ENCODE data around the gene DGCR2.
"Not testable (repeated sequence)": the region's sequence is repeated elsewhere in the genome, so short reads cannot be mapped to it uniquely, and the experiment has no call there.

The DGCR2 gene

GRCh38 chr22:19059481-19060278 is 62.5 kb downstream of the DGCR2 start:
- H3K36me3 ChIP-seq (ENCODE audit: insufficient read depth, low read length) = peaks cover 73% of the 10 kb centered on the region
- H3K27me3 ChIP-seq (ENCODE audit: insufficient read depth, low read length) = no peaks in the 10 kb centered on the region
- H2AFZ ChIP-seq (ENCODE audit: low read depth, low read length) = no peak overlapping the region
- H3K4me1 ChIP-seq (ENCODE audit: insufficient read depth, low read length) = peaks cover 5% of the 10 kb centered on the region
- H3K9me3 ChIP-seq (ENCODE audit: low read length) = no peaks in the 10 kb centered on the region
- H3K4me3 ChIP-seq (ENCODE audit: low read length) = no peak overlapping the region

GRCh38 chr22:19058713-19059451 is 63.3 kb downstream of the DGCR2 start:
- Histone ChIP-seq H3K4me1 (ENCODE audit: insufficient read depth, low read length) (peaks cover 5% of the 10 kb centered on the region), H3K9me3 (ENCODE audit: low read length) (no peaks in the 10 kb centered on the region), H2AFZ (ENCODE audit: low read depth, low read length) (no peak overlapping the region), H3K4me3 (ENCODE audit: low read length) (no peak overlapping the region), H3K36me3 (ENCODE audit: insufficient read depth, low read length) (peaks cover 69% of the 10 kb centered on the region), H3K27me3 (ENCODE audit: insufficient read depth, low read length) (no peaks in the 10 kb centered on the region)

GRCh38 chr22:19057999-19058491 is 64.2 kb downstream of the DGCR2 start:
- Histone ChIP-seq H3K9me3 (ENCODE audit: low read length) (no peaks in the 10 kb centered on the region), H2AFZ (ENCODE audit: low read depth, low read length) (no peak overlapping the region), H3K4me3 (ENCODE audit: low read length) (no peak overlapping the region), H3K27me3 (ENCODE audit: insufficient read depth, low read length) (no peaks in the 10 kb centered on the region), H3K4me1 (ENCODE audit: insufficient read depth, low read length) (peaks cover 5% of the 10 kb centered on the region), H3K36me3 (ENCODE audit: insufficient read depth, low read length) (peaks cover 74% of the 10 kb centered on the region)

GRCh38 chr22:19057539-19057938 is 64.7 kb downstream of the DGCR2 start:
- Histone ChIP-seq H3K4me1 (ENCODE audit: insufficient read depth, low read length) (peaks cover 3% of the 10 kb centered on the region), H3K4me3 (ENCODE audit: low read length) (no peak overlapping the region), H3K36me3 (ENCODE audit: insufficient read depth, low read length) (peaks cover 72% of the 10 kb centered on the region), H2AFZ (ENCODE audit: low read depth, low read length) (no peak overlapping the region), H3K27me3 (ENCODE audit: insufficient read depth, low read length) (no peaks in the 10 kb centered on the region), H3K9me3 (ENCODE audit: low read length) (no peaks in the 10 kb centered on the region)

GRCh38 chr22:19056951-19057401 is 65.2 kb downstream of the DGCR2 start:
- Histone ChIP-seq H3K4me3 (ENCODE audit: low read length) (no peak overlapping the region), H3K27me3 (ENCODE audit: insufficient read depth, low read length) (no peaks in the 10 kb centered on the region), H3K4me1 (ENCODE audit: insufficient read depth, low read length) (no peaks in the 10 kb centered on the region), H3K9me3 (ENCODE audit: low read length) (no peaks in the 10 kb centered on the region), H3K36me3 (ENCODE audit: insufficient read depth, low read length) (peaks cover 66% of the 10 kb centered on the region), H2AFZ (ENCODE audit: low read depth, low read length) (no peak overlapping the region)

GRCh38 chr22:19055801-19056200 is 66.4 kb downstream of the DGCR2 start:
- peaks cover 67% of the 10 kb centered on the region for H3K36me3 ChIP-seq (ENCODE audit: insufficient read depth, low read length)
- no peak overlapping the region for H2AFZ ChIP-seq (ENCODE audit: low read depth, low read length)
- no peaks in the 10 kb centered on the region for H3K27me3 ChIP-seq (ENCODE audit: insufficient read depth, low read length)
- H3K9me3 ChIP-seq (ENCODE audit: low read length) = no peaks in the 10 kb centered on the region
- H3K4me3 ChIP-seq (ENCODE audit: low read length) = no peak overlapping the region
- no peaks in the 10 kb centered on the region for H3K4me1 ChIP-seq (ENCODE audit: insufficient read depth, low read length)

GRCh38 chr22:19052941-19053541 is 69.2 kb downstream of the DGCR2 start:
- Histone ChIP-seq H3K9me3 (ENCODE audit: low read length) (no peaks in the 10 kb centered on the region), H3K36me3 (ENCODE audit: insufficient read depth, low read length) (peaks cover 60% of the 10 kb centered on the region), H3K4me1 (ENCODE audit: insufficient read depth, low read length) (no peaks in the 10 kb centered on the region), H2AFZ (ENCODE audit: low read depth, low read length) (no peak overlapping the region), H3K27me3 (ENCODE audit: insufficient read depth, low read length) (no peaks in the 10 kb centered on the region), H3K4me3 (ENCODE audit: low read length) (no peak overlapping the region)

- Histone ChIP-seq H3K4me1 (ENCODE audit: insufficient read depth, low read length) (no peaks in the 10 kb centered on the region), H2AFZ (ENCODE audit: low read depth, low read length) (no peak overlapping the region), H3K27me3 (ENCODE audit: insufficient read depth, low read length) (no peaks in the 10 kb centered on the region), H3K9me3 (ENCODE audit: low read length) (no peaks in the 10 kb centered on the region), H3K36me3 (ENCODE audit: insufficient read depth, low read length) (peaks cover 62% of the 10 kb centered on the region), H3K4me3 (ENCODE audit: low read length) (no peak overlapping the region)
Measured at GRCh38 chr22:19051381-19052072, 70.7 kb downstream of the DGCR2 start.

GRCh38 chr22:19050847-19051246 is 71.4 kb downstream of the DGCR2 start:
- H3K36me3 ChIP-seq (ENCODE audit: insufficient read depth, low read length) = peaks cover 65% of the 10 kb centered on the region

GRCh38 chr22:19050117-19050516 is 72.1 kb downstream of the DGCR2 start:
- Histone ChIP-seq H2AFZ (ENCODE audit: low read depth, low read length) (no peak overlapping the region), H3K4me1 (ENCODE audit: insufficient read depth, low read length) (no peaks in the 10 kb centered on the region), H3K27me3 (ENCODE audit: insufficient read depth, low read length) (no peaks in the 10 kb centered on the region), H3K36me3 (ENCODE audit: insufficient read depth, low read length) (peaks cover 69% of the 10 kb centered on the region), H3K9me3 (ENCODE audit: low read length) (no peaks in the 10 kb centered on the region), H3K4me3 (ENCODE audit: low read length) (no peak overlapping the region)

More at GRCh38 chr22:19050847-19051246, 71.4 kb downstream of the DGCR2 start:
- H3K4me1 ChIP-seq (ENCODE audit: insufficient read depth, low read length); H2AFZ ChIP-seq (ENCODE audit: low read depth, low read length); H3K4me3 ChIP-seq (ENCODE audit: low read length); H3K27me3 ChIP-seq (ENCODE audit: insufficient read depth, low read length); H3K9me3 ChIP-seq (ENCODE audit: low read length): not testable (repeated sequence)

- Histone ChIP-seq H3K36me3 (ENCODE audit: insufficient read depth, low read length) (peaks cover 70% of the 10 kb centered on the region), H3K9me3 (ENCODE audit: low read length) (no peaks in the 10 kb centered on the region), H2AFZ (ENCODE audit: low read depth, low read length) (no peak overlapping the region), H3K27me3 (ENCODE audit: insufficient read depth, low read length) (no peaks in the 10 kb centered on the region), H3K4me1 (ENCODE audit: insufficient read depth, low read length) (no peaks in the 10 kb centered on the region), H3K4me3 (ENCODE audit: low read length) (no peak overlapping the region)
Measured at GRCh38 chr22:19048531-19048930, 73.7 kb downstream of the DGCR2 start.

GRCh38 chr22:19047993-19048392 is 74.2 kb downstream of the DGCR2 start:
- Histone ChIP-seq H3K4me3 (ENCODE audit: low read length) (no peak overlapping the region), H3K9me3 (ENCODE audit: low read length) (no peaks in the 10 kb centered on the region), H2AFZ (ENCODE audit: low read depth, low read length) (no peak overlapping the region), H3K36me3 (ENCODE audit: insufficient read depth, low read length) (peaks cover 70% of the 10 kb centered on the region), H3K4me1 (ENCODE audit: insufficient read depth, low read length) (no peaks in the 10 kb centered on the region), H3K27me3 (ENCODE audit: insufficient read depth, low read length) (no peaks in the 10 kb centered on the region)

All from neuron (in vitro differentiated cells).